T-helper 9 cell (primary cell): ENCODE results near the gene FBXL19.

Experiments used
- DNase-seq: peaks from one replicate; pipeline ENCODE4 v3.0.0-alpha.2; 2020

The FBXL19 gene

DNA sequence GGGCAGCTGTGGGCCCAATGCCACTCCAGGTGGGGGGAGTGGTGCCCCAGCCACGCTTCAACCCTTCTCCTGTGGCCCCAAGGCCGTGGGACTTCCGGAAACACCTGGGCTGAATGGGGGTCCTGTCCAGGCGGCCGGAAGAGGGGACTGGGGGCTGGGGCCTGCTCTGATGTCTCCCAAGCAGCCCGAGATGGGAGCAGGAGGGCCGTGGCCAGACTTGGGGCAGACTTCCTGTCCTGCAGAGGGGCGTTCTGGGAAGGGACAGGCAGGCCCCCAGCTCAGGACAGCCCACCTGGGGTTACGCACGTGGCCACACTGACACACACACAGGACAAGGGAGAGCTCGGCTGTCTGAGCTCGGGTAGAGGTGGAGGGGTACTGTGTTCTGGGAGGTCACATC, 66.7 kb downstream of the FBXL19 start:
- DNase-seq: no peak

DNA sequence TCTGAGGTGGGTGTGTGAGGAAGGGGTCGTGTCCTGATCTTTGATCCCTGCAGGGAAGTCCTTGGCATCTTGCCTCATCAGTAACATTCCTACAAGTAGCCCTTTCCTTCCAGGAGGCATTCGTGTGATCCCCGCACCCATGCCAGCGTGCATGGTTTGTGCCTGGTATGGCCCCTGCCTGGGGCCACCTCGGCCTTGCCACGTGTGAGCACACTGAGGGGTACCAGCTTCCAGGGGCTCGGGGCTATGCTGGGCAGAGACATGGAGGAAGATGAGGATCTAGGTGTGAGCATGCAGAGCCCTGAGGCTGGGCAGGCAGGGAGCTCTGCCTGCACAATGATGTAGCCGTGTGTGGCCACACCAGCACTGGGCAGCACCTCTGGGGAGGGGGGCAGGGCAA, 67.7 kb downstream of the FBXL19 start:
- no peak for DNase-seq

- DNase-seq: no peak
Observed at GRCh38 chr16:30992276-30992780, 69.0 kb downstream of the FBXL19 start.

DNA sequence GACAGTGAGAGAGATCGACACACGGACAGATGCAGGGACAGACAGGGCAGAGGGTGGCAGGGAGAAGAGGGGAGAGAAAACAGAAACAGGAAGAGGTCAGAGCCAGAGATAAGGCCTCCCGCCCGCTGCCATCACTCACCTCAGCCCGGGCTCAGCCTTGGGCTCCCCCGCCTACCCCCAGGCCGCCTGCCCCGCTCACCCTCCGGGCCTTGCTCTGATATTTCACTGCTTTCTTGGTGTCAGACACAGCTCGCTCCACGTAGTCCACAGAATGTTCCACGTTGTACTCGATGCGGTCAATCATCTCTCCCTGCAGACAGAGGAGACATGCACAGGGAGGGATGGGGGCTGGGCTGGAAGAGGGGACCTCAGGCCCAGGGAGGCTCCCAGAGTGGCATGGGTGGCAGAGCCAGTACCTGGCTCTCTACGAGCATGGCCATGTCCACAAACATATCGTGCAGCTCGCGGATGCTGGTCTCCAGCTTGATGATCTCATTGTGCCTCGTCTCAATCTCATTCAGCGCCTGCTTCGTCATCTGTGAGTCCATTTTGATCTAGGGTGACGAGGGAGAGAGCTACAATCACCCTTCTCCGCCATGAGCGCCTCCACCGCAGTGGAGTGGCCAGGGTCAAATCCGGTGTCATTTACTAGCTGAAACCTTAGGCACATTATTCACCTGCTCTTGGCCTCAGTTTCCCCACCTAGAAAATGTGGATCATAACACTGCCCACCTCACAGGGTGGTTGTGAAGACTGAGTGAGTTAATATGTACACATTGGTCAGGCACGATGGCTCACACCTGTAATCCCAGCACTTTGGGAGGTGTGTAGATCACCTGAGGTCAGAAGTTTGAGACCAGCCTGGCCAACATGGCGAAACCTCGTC, 69.8 kb downstream of the FBXL19 start:
- DNase-seq: no peak

GRCh38 chr16:30995927-30996323, 72.6 kb downstream of the FBXL19 start:
- DNase-seq: no peak

DNA sequence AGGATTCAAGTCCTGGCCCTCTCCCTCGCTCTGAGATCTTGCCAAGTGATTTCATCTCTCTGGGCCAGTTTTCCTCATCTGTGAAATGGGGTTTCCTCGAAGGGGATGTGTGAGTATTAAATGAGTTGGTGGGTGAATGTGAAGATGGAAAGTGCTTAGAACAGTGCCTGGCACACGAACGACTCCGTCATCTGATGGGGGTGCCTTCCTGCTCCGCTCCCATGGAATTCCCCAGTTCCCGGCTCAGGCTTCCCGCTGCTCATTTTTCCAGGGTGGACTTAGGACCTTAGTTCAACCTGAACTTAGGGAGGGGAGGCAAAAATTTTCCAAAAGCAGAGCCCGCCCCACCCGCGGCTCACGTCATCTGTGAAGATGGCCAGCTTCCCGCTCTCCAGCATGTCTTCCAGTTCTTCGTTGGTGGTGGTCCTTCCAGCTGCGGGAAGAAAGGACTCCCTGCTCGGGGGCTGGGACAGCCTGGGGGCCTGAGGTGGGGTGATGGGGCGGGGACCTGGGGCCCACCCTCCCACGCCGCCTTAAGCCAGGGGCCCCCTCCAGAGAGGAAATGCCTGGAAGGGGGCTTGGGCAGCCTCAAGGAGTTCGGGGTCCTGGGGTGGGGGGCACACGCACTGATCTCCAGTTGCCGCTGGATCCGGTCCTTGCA, 73.1 kb downstream of the FBXL19 start:
- DNase-seq: no peak

- peak; percentile 84 for DNase-seq
Observed at GRCh38 chr16:30996985-30997724, 73.8 kb downstream of the FBXL19 start.

DNA sequence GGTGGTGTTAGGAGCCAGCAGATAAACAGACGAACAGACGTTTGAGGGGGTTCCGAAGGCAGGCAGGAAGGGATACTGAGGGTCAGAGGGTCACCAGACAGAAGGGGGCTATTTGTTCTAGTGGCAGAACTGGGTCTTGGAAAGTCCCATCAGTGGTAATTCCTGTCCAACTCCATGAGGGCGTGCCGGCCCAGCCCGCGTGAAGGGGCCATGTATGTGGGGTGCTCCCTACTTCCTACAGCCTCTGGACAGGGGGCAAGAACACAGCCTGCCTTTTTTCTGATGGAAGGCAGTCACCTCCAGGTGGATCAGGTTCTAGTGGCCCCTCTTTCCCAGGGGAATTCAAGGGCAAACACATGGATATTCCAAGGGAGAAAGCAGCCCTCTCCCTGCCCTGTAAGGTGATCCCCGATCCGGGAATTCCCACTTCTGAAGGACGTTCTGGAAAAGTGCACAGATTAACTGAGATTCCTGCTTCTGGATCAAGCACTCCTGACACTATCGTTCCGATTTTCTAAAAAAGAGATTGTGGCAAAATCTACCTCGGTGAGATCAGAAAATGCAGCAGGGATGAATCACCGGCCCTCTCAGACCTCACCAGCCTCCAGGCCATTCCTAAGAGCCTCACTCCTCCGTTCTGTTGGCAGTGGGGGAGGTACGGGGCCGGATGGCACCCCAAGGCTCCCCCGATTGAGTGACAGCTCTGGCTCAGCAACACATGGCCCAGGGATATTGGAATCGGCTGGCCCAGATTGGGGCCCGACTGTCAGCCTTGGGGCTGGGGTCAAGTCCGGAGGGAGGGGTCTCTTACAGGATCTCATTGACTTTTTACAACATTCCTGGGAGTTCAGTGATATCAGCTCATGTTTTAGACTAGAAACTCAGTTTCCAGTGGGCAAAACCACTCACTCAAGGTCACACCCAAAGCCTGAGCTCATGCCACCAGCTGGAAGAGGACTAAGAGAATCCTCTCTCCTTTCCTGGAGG, 74.6 kb downstream of the FBXL19 start:
- DNase-seq: no peak
